ENCODE measurements around the gene AMY1A.
"Not testable (repeated sequence)": the region's sequence is repeated elsewhere in the genome, so short reads cannot be mapped to it uniquely, and the experiment has no call there.

AMY1A gene

GRCh38 chr1:103655460-103655859, at the start of gene AMY1A:
TSS of gene AMY1A (plus strand) at chr1:103655760. CDS start at chr1:103656331, 571 bp downstream.
- H3K27ac Mint-ChIP-seq; H3K36me3 Mint-ChIP-seq; H3K27me3 Mint-ChIP-seq; H3K4me3 Mint-ChIP-seq; H3K4me1 Mint-ChIP-seq (ENCODE audit: low read depth); H3K9me3 Mint-ChIP-seq (ENCODE audit: low read depth): not testable (repeated sequence)

GRCh38 chr1:103616362-103616761, 39.2 kb upstream of the AMY1A start:
- no peak overlapping the region for H3K27ac Mint-ChIP-seq
- no peaks in the 10 kb centered on the region for H3K27me3 Mint-ChIP-seq
- H3K9me3 Mint-ChIP-seq (ENCODE audit: low read depth), result no peaks in the 10 kb centered on the region
- H3K4me1 Mint-ChIP-seq (ENCODE audit: low read depth), result no peaks in the 10 kb centered on the region
- H3K4me3 Mint-ChIP-seq, result no peak overlapping the region
- no peaks in the 10 kb centered on the region for H3K36me3 Mint-ChIP-seq

- H3K4me3 Mint-ChIP-seq; H3K27me3 Mint-ChIP-seq; H3K36me3 Mint-ChIP-seq; H3K9me3 Mint-ChIP-seq (ENCODE audit: low read depth); H3K4me1 Mint-ChIP-seq (ENCODE audit: low read depth); H3K27ac Mint-ChIP-seq: not testable (repeated sequence)
Measured at GRCh38 chr1:103616994-103617477, 38.5 kb upstream of the AMY1A start, which contains the start of gene AMY2A. TSS of gene AMY2A (plus strand) at chr1:103617427. CDS start at chr1:103617441, 14 bp downstream.

- not testable (repeated sequence) for H3K36me3 Mint-ChIP-seq
Measured at GRCh38 chr1:103627436-103627835, 28.1 kb upstream of the AMY1A start.

GRCh38 chr1:103641194-103641593, 14.4 kb upstream of the AMY1A start:
- H3K27ac Mint-ChIP-seq, result not testable (repeated sequence)

More at GRCh38 chr1:103627436-103627835, 28.1 kb upstream of the AMY1A start:
- H3K27me3 Mint-ChIP-seq; H3K9me3 Mint-ChIP-seq (ENCODE audit: low read depth); H3K4me1 Mint-ChIP-seq (ENCODE audit: low read depth); H3K27ac Mint-ChIP-seq; H3K4me3 Mint-ChIP-seq: not testable (repeated sequence)

GRCh38 chr1:103643908-103644307, 11.7 kb upstream of the AMY1A start:
- not testable (repeated sequence) for H3K27ac Mint-ChIP-seq; H3K4me1 Mint-ChIP-seq (ENCODE audit: low read depth); H3K36me3 Mint-ChIP-seq; H3K4me3 Mint-ChIP-seq; H3K9me3 Mint-ChIP-seq (ENCODE audit: low read depth); H3K27me3 Mint-ChIP-seq

More at GRCh38 chr1:103641194-103641593, 14.4 kb upstream of the AMY1A start:
- not testable (repeated sequence) for H3K27me3 Mint-ChIP-seq; H3K4me3 Mint-ChIP-seq; H3K4me1 Mint-ChIP-seq (ENCODE audit: low read depth); H3K36me3 Mint-ChIP-seq; H3K9me3 Mint-ChIP-seq (ENCODE audit: low read depth)

- not testable (repeated sequence) for H3K9me3 Mint-ChIP-seq (ENCODE audit: low read depth); H3K36me3 Mint-ChIP-seq; H3K4me3 Mint-ChIP-seq; H3K27me3 Mint-ChIP-seq; H3K4me1 Mint-ChIP-seq (ENCODE audit: low read depth); H3K27ac Mint-ChIP-seq
Measured at GRCh38 chr1:103650305-103650704, 5.3 kb upstream of the AMY1A start.

- not testable (repeated sequence) for H3K27ac Mint-ChIP-seq; H3K36me3 Mint-ChIP-seq; H3K4me1 Mint-ChIP-seq (ENCODE audit: low read depth); H3K4me3 Mint-ChIP-seq; H3K9me3 Mint-ChIP-seq (ENCODE audit: low read depth); H3K27me3 Mint-ChIP-seq
Measured at GRCh38 chr1:103650889-103651288, 4.7 kb upstream of the AMY1A start.

- not testable (repeated sequence) for H3K4me1 Mint-ChIP-seq (ENCODE audit: low read depth); H3K9me3 Mint-ChIP-seq (ENCODE audit: low read depth); H3K36me3 Mint-ChIP-seq; H3K4me3 Mint-ChIP-seq; H3K27ac Mint-ChIP-seq; H3K27me3 Mint-ChIP-seq
Measured at GRCh38 chr1:103654133-103654532, 1.4 kb upstream of the AMY1A start.

GRCh38 chr1:103676335-103676734, 20.8 kb downstream of the AMY1A start:
- H3K4me3 Mint-ChIP-seq; H3K27ac Mint-ChIP-seq; H3K9me3 Mint-ChIP-seq (ENCODE audit: low read depth); H3K4me1 Mint-ChIP-seq (ENCODE audit: low read depth); H3K27me3 Mint-ChIP-seq; H3K36me3 Mint-ChIP-seq: not testable (repeated sequence)

- not testable (repeated sequence) for H3K27ac Mint-ChIP-seq; H3K4me3 Mint-ChIP-seq; H3K27me3 Mint-ChIP-seq; H3K4me1 Mint-ChIP-seq (ENCODE audit: low read depth); H3K36me3 Mint-ChIP-seq; H3K9me3 Mint-ChIP-seq (ENCODE audit: low read depth)
Measured at GRCh38 chr1:103696110-103696509, 40.5 kb downstream of the AMY1A start, which contains the start of gene AMY1B. TSS of gene AMY1B (minus strand) at chr1:103696210. CDS start at chr1:103695639, 571 bp downstream.

GRCh38 chr1:103697430-103697829, 41.9 kb downstream of the AMY1A start:
- not testable (repeated sequence) for H3K27ac Mint-ChIP-seq; H3K4me3 Mint-ChIP-seq; H3K9me3 Mint-ChIP-seq (ENCODE audit: low read depth); H3K4me1 Mint-ChIP-seq (ENCODE audit: low read depth); H3K27me3 Mint-ChIP-seq; H3K36me3 Mint-ChIP-seq

- not testable (repeated sequence) for H3K9me3 Mint-ChIP-seq (ENCODE audit: low read depth); H3K36me3 Mint-ChIP-seq; H3K4me1 Mint-ChIP-seq (ENCODE audit: low read depth); H3K27ac Mint-ChIP-seq; H3K27me3 Mint-ChIP-seq; H3K4me3 Mint-ChIP-seq
Measured at GRCh38 chr1:103700669-103701068, 45.1 kb downstream of the AMY1A start.

GRCh38 chr1:103701256-103701655, 45.7 kb downstream of the AMY1A start:
- not testable (repeated sequence) for H3K4me3 Mint-ChIP-seq; H3K27me3 Mint-ChIP-seq; H3K27ac Mint-ChIP-seq; H3K4me1 Mint-ChIP-seq (ENCODE audit: low read depth); H3K36me3 Mint-ChIP-seq; H3K9me3 Mint-ChIP-seq (ENCODE audit: low read depth)

- not testable (repeated sequence) for H3K4me3 Mint-ChIP-seq; H3K9me3 Mint-ChIP-seq (ENCODE audit: low read depth); H3K27me3 Mint-ChIP-seq; H3K36me3 Mint-ChIP-seq; H3K4me1 Mint-ChIP-seq (ENCODE audit: low read depth); H3K27ac Mint-ChIP-seq
Measured at GRCh38 chr1:103707670-103708069, 52.1 kb downstream of the AMY1A start.

- not testable (repeated sequence) for H3K27me3 Mint-ChIP-seq; H3K9me3 Mint-ChIP-seq (ENCODE audit: low read depth); H3K4me1 Mint-ChIP-seq (ENCODE audit: low read depth); H3K4me3 Mint-ChIP-seq; H3K36me3 Mint-ChIP-seq; H3K27ac Mint-ChIP-seq
Measured at GRCh38 chr1:103710381-103710780, 54.8 kb downstream of the AMY1A start.
